HUDEP-2 (cell line): ENCODE results near the gene BMP5.
"Not testable (repeated sequence)": the region's sequence is repeated elsewhere in the genome, so short reads cannot be mapped to it uniquely, and the experiment has no call there.

Source experiments
- DNase-seq, 76 experiments: peaks; one replicate each; lab custom pipeline; 2025; ENCODE audit not compliant: unreplicated experiment in 76 of 76; lab: John Stamatoyannopoulos, UW

The BMP5 gene

DNA sequence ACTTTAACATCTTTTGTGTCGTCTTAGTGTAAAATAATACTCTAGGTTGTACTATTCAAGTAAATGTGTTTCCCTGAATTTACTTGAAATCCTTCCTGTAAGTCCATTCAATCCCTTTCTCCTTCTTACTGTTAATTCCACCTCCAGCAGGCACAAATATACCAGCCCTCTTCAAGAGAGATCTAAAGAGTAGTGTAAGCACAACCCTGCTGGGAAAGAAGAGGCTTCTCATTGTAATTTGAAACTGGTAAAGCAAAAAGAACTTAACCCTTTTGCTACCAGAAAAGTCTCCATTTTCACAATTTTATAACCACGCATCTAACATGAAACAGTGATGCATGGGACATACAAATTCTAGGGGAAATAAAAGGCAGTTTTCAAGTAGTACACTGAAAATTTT, at the start of gene BMP5:
TSS of gene BMP5 (minus strand) at position 191 of the 400 bp plus-strand sequence. CDS start 725 bp downstream, outside the sequence.
- no peak for DNase-seq

DNA sequence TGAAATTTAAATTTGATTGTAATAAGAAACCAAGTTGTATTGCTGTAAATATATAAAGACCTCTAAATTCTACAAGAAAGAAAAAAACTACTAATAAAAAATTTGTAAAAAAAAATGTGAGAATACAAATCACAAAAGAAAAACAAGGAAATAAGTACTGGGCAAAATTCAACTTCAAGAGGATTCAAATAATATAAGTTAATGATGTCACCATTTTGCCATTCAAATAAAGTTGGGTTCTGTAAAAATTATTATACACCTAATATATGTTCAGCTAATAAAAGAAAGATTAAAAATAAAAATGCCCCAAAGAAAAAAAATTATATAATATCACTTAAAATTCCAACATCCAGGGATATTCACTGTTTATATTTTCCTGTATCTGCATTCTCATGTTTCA, 47.0 kb upstream of the BMP5 start:
- no peak for DNase-seq

DNA sequence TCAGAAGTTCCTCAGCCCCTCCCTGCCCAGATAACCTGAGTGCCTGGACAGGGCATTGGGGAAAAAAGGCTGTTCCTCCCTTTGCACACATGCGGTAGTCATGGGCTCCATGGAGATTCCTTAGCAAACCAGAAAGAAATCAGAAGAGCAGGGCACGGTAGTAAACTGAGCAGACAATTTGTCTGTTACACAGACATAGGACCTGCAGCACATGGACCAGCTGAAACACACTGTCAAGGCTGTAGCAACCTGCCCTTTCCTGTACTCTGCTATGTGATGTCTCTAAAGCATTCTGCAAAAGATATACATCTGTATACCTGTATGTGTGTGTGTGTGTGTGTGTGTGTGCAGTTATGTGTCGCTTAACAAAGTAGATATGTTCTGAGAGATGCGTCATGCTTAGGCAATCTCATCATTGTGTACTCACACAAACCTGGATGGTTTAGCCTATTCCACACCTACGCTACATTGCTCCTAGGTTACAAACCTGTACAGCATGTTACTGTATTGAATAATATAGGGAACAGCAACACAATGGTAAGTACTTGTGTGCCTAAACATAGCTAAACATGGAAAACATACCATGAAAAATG, 44.4 kb upstream of the BMP5 start:
- no peak for DNase-seq

DNA sequence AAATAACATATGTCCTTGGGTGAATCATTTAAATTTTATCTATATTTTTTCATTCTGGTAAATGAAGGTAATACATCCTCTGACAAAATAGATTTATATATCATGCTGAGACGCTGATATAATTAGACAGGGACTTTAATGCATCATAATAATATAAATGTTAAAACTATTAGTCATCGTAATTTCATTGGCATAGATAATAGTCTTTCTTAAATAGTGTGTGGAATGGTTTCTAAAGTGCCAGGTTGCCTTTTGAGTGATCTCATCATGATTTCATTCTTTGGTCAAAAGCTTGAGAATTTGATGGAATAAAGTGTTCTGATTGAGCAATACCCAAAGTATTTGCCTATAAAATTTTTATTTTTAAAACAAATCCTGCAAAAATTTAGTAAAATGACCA, 43.2 kb upstream of the BMP5 start:
- DNase-seq: no peak

DNA sequence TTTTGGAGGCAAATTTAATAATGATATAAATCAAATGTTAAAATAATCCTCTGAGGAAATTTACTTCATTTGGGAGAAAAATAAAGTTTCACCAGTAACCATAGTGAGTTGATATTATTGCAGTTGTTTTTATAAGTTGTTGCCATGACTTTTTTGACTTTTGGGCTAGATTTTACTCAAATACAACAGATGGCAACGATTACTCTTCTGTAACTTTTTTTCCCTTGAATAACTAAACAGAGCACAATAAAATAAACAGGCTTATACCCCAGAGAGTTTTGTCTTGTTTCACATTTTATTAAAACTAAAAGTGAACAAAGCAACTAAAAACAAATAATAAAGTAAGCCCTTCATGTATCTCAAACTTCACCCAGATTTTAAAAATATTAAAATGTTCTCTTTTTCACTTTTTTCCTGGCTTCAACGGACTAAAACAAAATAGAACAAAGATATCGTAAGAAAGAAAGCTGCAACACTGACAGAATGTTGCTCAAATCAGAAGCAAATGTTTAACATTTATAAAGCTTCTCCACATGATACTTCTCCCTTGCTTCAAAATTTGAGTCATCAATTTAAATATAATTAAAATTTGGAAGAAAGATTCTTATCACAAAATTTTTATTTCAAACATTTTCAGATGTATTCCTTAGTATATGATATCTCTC, 42.5 kb upstream of the BMP5 start:
- DNase-seq: no peak

DNA sequence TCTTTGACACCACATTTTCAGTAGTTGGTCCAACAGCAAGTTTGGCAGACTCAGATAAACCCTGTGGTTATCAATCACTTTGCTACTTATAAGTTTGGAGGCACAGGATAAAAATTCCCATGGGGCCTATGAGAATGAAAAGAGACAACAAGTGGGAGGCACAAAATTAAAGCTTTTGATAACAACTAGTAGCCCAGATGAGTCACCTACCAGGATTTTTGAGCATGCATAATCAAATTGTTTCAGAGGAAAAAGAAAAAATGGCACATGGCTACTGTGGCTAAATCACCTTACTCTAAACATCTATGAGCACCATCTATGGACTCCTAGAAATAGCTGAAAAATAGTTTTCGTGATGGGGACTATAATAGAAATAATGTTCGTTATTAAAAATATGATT, 40.8 kb upstream of the BMP5 start:
- peak in 2 of 76 experiments; percentile 16 to 20 for DNase-seq

DNA sequence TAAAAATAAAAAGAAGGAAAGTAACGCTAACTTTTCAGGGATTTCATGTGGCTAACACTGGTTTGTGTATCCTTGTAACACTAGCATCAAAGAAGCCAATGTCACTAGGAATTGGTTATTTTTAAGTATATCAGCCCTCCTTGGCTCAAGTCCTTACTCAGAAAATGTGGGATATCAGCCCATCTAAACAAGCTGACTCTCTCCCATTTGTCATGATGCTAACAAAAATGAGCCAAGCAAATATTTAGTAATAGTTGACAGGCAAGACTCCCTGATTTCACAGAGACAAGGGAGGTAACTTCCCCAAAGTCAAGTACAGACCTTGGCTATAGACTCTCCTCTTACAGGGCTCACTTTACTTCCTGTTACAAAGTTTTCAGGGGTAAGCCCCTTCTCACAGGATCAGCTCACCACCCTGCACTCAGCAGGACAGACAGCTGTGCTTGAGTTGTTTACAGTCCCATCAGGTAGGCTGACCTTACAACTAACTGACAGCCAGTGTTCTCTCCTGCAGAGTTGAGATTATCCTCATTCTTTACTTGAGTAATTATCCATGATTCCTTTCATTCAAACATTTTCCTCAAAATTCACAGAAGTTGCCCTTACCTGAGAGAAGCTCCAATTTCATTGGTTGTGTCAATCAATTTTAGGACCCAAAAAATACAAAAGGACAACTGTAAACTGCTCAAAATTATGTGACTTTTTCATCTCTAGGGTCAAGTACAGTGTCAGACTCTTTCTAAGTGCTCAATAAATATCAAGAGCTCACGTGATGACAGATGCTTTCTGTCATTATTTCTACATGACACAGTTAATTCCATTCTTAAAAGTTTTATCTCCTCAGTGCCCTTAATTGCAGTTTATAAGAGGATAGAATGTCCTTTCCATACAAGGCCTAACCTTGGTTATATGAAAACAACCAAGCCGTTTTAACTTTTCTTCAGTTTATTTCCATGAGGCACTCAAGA, 38.1 kb upstream of the BMP5 start:
- no peak for DNase-seq

DNA sequence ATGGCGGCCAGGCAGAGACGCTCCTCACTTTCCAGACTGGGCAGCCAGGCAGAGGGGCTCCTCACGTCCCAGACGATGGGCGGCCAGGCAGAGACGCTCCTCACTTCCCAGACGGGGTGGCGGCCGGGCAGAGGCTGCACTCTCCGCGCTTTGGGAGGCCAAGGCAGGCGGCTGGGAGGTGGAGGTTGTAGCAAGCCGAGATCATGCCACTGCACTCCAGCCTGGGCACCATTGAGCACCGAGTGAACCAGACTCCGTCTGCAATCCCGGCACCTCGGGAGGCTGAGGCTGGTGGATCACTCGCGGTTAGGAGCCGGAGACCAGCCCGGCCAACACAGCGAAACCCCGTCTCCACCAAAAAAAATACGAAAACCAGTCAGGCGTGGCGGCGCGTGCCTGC, 35.1 kb upstream of the BMP5 start:
- not testable (repeated sequence) for DNase-seq

DNA sequence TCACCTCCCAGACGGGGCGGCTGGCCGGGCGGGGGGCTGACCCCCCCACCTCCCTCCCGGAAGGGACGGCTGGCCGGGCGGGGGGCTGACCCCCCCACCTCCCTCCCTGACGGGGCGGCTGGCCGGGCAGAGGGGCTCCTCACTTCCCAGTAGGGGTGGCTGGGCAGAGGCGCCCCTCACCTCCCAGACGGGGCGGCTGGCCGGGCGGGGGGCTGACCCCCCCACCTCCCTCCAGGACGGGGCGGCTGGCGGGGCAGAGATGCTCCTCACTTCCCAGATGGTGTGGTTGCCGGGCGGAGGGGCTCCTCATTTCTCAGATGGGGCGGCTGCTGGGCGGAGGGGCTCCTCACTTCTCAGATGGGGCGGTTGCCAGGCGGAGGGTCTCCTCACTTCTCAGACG, 34.5 kb upstream of the BMP5 start:
- DNase-seq: not testable (repeated sequence)

DNA sequence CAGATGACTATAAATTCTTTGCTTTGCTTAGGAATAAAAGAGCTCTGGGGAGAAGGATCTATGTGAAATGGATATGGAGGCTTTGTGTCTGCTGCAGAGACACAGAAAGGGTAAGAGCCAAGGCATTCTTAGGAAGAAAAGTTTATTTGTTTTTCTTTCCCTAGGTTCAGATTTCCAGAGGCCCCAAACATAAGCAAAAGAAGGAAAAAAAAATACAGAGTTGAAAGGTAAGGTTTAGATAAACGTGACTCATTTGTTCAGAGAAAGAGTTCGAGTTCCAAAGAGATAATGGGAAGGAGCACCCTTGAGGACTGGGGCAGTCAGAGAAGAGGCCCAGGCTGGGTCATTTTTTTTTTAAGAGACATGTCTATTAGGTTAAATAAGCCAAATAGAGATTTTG, 27.4 kb upstream of the BMP5 start:
- no peak for DNase-seq

DNA sequence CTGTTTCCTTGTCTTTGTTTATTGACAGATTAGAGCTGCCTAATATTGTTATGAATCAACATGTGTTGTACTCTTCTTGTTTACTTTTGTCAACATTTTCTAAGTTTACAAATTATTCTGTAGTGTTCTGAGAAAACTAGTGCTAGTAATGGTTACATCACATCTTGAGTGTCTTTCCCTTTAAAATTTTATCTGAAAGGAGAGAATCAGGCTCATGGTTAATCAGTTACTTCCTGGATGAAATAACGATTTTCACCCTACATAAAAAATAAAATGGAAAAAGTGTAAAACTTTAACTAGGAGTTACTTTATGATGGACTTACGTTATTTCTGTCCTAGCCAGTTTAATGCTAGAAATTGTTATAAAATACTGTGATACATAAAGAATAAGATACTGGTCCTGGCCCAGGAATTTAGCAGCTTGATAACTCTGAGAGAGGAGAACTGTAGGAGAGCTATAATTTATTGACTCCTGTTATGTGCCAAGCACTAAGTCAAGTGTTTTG, 26.4 kb upstream of the BMP5 start:
- DNase-seq: no peak

DNA sequence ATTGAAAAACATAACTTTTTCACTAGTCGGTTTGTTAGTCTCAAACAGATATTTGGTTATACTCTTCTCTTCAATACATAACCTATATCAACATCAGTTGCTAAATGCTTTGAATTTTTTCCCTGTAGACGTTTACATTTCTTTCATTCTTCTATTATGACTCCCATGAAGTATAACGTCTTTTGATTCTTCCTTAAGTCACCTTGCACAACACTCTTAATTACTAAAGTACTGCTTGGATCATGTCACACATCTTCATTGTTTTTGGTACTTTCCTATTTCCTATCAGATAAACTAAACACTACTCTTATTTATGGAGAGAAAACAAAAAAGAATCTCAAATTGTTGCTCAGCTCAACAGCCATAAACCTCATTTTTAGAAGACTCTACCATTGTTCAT, 23.0 kb upstream of the BMP5 start:
- no peak for DNase-seq

DNA sequence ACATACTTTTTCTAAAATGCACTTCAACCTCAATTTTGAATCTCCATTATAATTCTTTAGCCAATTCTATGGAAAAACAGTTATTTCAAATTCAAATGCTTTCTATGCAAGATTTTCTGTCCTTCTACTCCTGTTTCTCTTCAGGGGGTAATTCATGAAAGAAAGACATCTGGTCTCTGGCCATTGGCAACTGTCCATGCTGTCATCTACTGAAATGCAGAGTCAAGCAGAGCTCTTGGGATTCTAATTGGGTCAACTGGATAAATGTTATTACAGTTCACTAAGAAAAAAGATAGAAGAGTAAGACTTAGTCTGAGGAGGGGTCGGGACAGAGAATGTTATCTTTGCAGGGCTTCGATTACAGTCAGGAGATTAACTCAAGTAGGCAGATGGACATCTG, 22.0 kb upstream of the BMP5 start:
- DNase-seq: no peak

DNA sequence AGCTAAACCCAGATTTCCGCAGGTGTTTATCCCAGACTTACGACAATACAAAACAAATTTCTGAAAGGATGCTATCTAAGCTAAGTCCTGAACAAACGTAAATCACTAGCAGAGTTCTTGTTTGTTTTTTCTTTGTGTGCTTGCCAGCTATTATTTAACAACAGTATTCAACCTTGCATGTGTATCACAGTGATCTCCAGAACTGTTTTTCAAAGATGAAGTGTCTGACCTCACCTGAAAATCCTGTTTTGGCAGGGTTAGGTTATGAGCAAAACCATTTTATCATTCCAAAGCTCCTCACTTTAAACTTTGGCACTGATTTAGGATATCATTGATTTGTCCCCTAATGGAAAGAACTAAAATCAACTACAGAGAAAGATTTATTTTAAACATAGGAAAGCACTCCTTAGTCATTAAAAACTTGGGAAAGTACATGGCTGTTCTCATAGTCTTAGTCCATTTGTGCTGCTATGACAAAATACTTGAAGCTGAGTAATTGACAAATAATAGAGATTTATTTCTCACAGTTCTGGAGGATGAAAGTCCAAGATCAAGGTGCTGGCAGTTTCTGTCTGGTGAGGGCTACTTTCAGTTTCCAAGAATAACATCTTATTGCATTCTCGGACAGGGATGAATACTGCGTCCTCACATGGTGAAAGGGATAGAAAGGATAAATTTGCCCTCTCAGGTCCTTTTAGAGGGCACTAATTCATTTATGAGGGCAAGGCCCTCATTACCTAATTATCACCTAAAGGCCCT, 20.8 kb upstream of the BMP5 start:
- no peak for DNase-seq

DNA sequence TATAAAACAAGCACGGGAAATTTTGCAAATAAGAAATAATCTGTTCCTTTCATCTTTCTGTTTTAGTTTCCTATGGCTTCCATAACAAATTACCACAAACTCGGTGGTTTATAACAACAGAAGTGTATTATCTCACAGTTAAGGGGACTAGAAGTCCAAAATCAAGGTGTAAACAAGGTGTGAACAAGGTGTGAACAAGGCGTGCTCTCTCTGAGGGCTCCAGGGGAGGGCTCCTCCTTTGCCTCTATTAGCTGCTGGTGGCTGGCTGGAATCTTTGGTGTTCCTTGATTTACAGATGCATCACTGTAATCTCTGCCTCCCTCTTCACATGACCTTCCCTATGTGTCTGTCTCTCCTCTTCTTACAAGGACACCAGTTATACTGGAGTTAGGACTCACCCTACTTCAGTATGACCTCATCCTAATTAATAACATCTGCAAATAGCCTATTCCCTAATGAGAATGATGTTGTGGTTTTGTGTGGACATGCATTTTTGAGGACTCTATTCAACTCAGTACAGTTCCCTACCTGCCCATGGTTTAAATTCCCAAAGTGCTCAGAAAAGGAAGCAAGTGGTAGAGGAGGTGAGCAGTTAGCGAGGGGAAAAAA, 17.5 kb upstream of the BMP5 start:
- DNase-seq: no peak

DNA sequence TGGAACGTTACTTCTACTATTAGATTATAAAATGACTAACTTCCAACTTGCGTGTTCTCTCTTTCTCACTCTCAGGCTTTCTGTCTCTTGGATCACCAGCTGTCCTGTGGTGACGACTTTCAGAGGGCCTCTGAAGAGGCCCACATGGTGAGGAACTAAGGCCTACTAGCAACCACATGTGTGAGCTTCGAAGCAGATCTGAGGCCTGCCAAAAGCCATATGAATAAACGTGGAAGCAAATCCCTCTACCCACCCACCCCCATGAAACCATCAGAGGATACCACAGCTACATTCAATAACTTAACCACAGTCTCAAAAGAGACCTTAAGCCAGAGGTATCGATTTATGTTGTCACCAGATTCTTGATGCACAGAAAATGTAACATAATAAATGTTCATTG, 13.5 kb upstream of the BMP5 start:
- no peak for DNase-seq

DNA sequence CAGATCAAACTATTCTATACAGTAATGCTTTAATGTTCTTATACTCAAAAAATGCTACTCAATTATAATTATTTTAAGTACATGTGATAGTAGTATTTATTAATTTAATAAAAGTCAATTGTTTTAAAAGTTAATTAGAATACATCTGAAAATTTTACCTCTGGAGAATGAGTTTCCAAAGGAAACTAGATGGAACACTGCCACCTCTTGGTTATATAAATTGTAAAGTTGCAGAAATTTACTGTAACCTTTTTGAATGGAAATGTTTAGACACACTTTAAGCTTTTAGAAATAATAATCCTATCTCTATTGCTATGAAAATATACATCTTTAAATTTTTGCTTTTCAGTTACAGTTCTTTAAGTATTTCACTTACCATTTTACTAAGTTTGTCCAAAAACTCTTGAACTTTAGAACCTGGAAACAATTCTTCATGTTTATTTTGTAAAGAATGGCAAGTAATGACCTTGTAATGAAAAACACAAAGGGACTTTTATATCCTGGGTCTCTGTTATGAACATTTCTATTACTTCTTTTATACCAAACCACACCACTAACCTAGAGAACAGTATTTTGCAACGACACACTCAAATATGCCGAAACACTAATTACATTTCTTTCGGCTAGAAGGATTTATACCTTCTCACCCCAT, 10.9 kb upstream of the BMP5 start:
- peak in 2 of 76 experiments; percentile 4 to 9 for DNase-seq

DNA sequence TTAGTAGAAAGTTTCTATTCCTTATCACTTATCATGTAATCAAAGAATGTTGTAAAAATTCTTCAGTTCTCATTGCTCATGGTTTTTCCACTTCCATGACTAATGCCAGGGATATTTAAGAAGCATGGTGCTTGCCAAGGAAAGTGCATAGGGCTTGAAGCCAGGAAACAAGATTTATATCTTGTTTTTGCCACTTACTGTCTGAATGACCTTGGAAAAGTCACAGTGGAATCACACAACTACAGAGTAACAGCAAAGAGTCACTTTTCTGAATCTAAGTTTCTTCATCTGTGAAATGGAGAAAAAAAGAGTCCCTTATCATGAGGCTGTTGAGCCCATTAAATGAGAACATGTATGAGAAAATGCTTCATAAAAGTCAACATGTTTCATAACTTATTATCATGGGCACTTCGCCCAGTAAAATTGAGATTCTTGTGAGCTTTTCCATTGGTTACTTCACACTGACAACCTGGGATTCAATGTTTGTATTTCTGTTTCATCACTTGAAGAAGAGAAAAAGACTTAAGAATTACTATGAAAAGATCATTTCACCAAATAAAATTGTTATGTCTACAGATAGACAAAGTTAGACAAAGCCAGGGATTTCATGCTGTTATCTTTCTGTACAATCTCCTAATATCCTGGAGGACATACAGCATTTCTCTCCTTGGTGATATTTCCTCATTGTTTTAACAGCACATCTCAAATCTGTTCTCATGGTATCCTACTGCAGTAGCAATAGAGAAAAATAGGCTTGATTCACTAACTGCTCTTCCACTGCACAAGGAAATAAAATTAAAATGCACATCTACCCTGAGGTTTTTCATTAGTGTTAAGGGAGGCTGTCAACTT, 7.6 kb upstream of the BMP5 start:
- DNase-seq: peak in 4 of 76 experiments; percentile 8 to 18 (median 10)

DNA sequence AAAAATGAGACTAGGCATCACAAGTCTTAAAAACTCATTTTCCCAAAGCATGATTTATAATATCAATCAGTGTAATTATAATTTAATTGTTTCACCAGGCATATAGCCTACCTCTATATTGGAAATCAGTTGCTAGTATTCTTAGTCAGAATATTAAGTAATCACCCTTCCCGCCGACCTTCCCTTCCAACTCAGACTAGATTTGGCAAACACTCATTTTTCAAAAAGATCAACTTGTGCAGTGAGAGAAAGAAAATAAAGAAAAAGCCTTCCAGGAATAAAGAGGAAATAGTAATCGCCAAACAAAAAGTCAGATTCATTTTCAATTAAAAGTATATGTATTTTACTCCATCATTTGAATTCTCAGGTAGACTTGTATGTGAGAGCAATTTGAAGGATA, 1.9 kb upstream of the BMP5 start:
- DNase-seq: no peak
